ENCODE results near the gene MT1X. TPM values are rescaled to one million over a fixed set of nuclear protein-coding genes. Genes with fewer than 3 reads are reported as not detected.

MT1X gene
- 36.3 and 166 TPM in 2 replicates for total RNA-seq (2014; rRNA removed; shearing (Covaris generic); ENCODE audit: low replicate concordance)

- Histone ChIP-seq H3K27me3 (no peaks in the 10 kb centered on the region), H3K9me3 (peaks cover 4% of the 10 kb centered on the region; the same call in 1 of the 2 replicates), H3K36me3 (peaks cover 7% of the 10 kb centered on the region), H3K4me3 (peak within 1 kb of the TSS; percentile 57)
- peak; percentile 98 for DNase-seq
Observed at GRCh38 chr16:56681939-56682702, at the start of gene MT1X. TSS of gene MT1X (plus strand) at chr16:56682470. CDS start at chr16:56682541, 71 bp downstream.

GRCh38 chr16:56632848-56633365 is 49.4 kb upstream of the MT1X start:
- Histone ChIP-seq H3K27me3 (no peaks in the 10 kb centered on the region; the same call in 1 of the 2 replicates), H3K36me3 (no peaks in the 10 kb centered on the region), H3K9me3 (no peaks in the 10 kb centered on the region), H3K4me3 (peak overlapping the region; percentile 50)
- no peak for DNase-seq

- no peaks in the 10 kb centered on the region for H3K36me3 ChIP-seq
- peak overlapping the region; percentile 50 for H3K4me3 ChIP-seq
- DNase-seq = no peak
- no peaks in the 10 kb centered on the region for H3K9me3 ChIP-seq
- no peaks in the 10 kb centered on the region; the same call in 1 of the 2 replicates for H3K27me3 ChIP-seq
Observed at GRCh38 chr16:56633535-56633934, 48.7 kb upstream of the MT1X start.

- H3K36me3 ChIP-seq = no peaks in the 10 kb centered on the region
- H3K27me3 ChIP-seq = no peaks in the 10 kb centered on the region; the same call in 1 of the 2 replicates
- H3K9me3 ChIP-seq = no peaks in the 10 kb centered on the region
- DNase-seq = no peak
- no peak overlapping the region for H3K4me3 ChIP-seq
Observed at GRCh38 chr16:56634715-56635440, 47.4 kb upstream of the MT1X start.

- DNase-seq = no peak
- Histone ChIP-seq H3K36me3 (no peaks in the 10 kb centered on the region), H3K9me3 (no peaks in the 10 kb centered on the region), H3K27me3 (peaks cover 2% of the 10 kb centered on the region; the same call in 1 of the 2 replicates), H3K4me3 (no peak overlapping the region)
Observed at GRCh38 chr16:56635441-56635967, 46.8 kb upstream of the MT1X start.

- no peaks in the 10 kb centered on the region; the same call in 1 of the 2 replicates for H3K36me3 ChIP-seq
- no peak overlapping the region for H3K4me3 ChIP-seq
- H3K27me3 ChIP-seq = peaks cover 3% of the 10 kb centered on the region; the same call in 1 of the 2 replicates
- no peaks in the 10 kb centered on the region for H3K9me3 ChIP-seq
- no peak for DNase-seq
Observed at GRCh38 chr16:56636616-56637413, 45.5 kb upstream of the MT1X start.

- peaks cover 3% of the 10 kb centered on the region; the same call in 1 of the 2 replicates for H3K27me3 ChIP-seq
- no peaks in the 10 kb centered on the region for H3K9me3 ChIP-seq
- no peaks in the 10 kb centered on the region; the same call in 1 of the 2 replicates for H3K36me3 ChIP-seq
- no peak for DNase-seq
- H3K4me3 ChIP-seq = no peak within 1 kb of the TSS
Observed at GRCh38 chr16:56637814-56638750, 44.2 kb upstream of the MT1X start, which contains the start of gene MT1A. TSS of gene MT1A (plus strand) at chr16:56638666. CDS start at chr16:56638739, 73 bp downstream.

GRCh38 chr16:56639045-56639444 is 43.2 kb upstream of the MT1X start:
- Histone ChIP-seq H3K4me3 (no peak overlapping the region), H3K36me3 (no peaks in the 10 kb centered on the region; the same call in 1 of the 2 replicates), H3K9me3 (no peaks in the 10 kb centered on the region), H3K27me3 (peaks cover 3% of the 10 kb centered on the region; the same call in 1 of the 2 replicates)
- no peak for DNase-seq

- no peak for DNase-seq
- H3K4me3 ChIP-seq = no peak overlapping the region
- H3K36me3 ChIP-seq = no peaks in the 10 kb centered on the region; the same call in 1 of the 2 replicates
- peaks cover 3% of the 10 kb centered on the region; the same call in 1 of the 2 replicates for H3K27me3 ChIP-seq
- H3K9me3 ChIP-seq = no peaks in the 10 kb centered on the region
Observed at GRCh38 chr16:56640076-56640475, 42.2 kb upstream of the MT1X start.

GRCh38 chr16:56641166-56641565 is 41.1 kb upstream of the MT1X start:
- no peak for DNase-seq
- peaks cover 3% of the 10 kb centered on the region; the same call in 1 of the 2 replicates for H3K27me3 ChIP-seq
- H3K4me3 ChIP-seq = no peak overlapping the region
- H3K9me3 ChIP-seq = no peaks in the 10 kb centered on the region
- no peaks in the 10 kb centered on the region; the same call in 1 of the 2 replicates for H3K36me3 ChIP-seq

- no peak for DNase-seq
- Histone ChIP-seq H3K4me3 (no peak overlapping the region), H3K27me3 (peaks cover 3% of the 10 kb centered on the region; the same call in 1 of the 2 replicates), H3K36me3 (no peaks in the 10 kb centered on the region; the same call in 1 of the 2 replicates), H3K9me3 (no peaks in the 10 kb centered on the region)
Observed at GRCh38 chr16:56643080-56643778, 39.0 kb upstream of the MT1X start.

GRCh38 chr16:56643833-56644232 is 38.4 kb upstream of the MT1X start:
- Histone ChIP-seq H3K27me3 (peaks cover 3% of the 10 kb centered on the region; the same call in 1 of the 2 replicates), H3K36me3 (no peaks in the 10 kb centered on the region; the same call in 1 of the 2 replicates), H3K4me3 (no peak overlapping the region), H3K9me3 (no peaks in the 10 kb centered on the region)
- DNase-seq = no peak

GRCh38 chr16:56645311-56645710 is 37.0 kb upstream of the MT1X start:
- no peak for DNase-seq
- H3K27me3 ChIP-seq = peaks cover 2% of the 10 kb centered on the region; the same call in 1 of the 2 replicates
- no peaks in the 10 kb centered on the region for H3K9me3 ChIP-seq
- H3K4me3 ChIP-seq = no peak overlapping the region
- no peaks in the 10 kb centered on the region; the same call in 1 of the 2 replicates for H3K36me3 ChIP-seq

GRCh38 chr16:56645838-56646237 is 36.4 kb upstream of the MT1X start:
- H3K4me3 ChIP-seq = no peak overlapping the region
- DNase-seq = no peak
- H3K36me3 ChIP-seq = no peaks in the 10 kb centered on the region; the same call in 1 of the 2 replicates
- no peaks in the 10 kb centered on the region for H3K9me3 ChIP-seq
- no peaks in the 10 kb centered on the region for H3K27me3 ChIP-seq
